ENCODE measurements around the gene PALLD. TPM values are rescaled to one million over a fixed set of nuclear protein-coding genes. Genes with fewer than 3 reads are reported as not detected.

PALLD gene
- total RNA-seq, 1 donor from 2014 or later: 204 TPM

DNA sequence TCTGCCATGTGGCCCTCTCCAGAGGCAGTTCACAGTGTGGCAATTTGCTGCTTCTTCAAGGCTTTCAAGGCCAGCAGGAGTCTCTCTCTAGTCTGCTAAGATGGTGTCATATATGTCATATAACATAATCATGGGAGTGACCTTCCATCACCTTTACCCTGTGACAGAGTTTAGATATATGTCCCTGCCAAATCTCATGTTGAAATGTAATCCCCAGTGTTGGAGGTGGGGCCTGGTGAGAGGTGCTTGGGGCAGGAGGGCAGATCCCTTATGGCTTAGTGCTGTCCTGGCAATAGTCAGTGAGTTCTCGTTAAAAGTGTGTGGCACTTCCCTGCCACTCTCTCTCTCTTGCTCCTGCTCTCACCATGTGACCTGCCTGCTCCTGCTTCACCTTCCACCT, 252.0 kb downstream of the PALLD start:
- H3K27me3 ChIP-seq: no peaks in the 10 kb centered on the region
- DNase-seq (ENCODE audit: low spot score in 2 of 2): no peak
- intact Hi-C loops (cut with DNase I): no loop called here
- TF ChIP-seq, protein P1, sequence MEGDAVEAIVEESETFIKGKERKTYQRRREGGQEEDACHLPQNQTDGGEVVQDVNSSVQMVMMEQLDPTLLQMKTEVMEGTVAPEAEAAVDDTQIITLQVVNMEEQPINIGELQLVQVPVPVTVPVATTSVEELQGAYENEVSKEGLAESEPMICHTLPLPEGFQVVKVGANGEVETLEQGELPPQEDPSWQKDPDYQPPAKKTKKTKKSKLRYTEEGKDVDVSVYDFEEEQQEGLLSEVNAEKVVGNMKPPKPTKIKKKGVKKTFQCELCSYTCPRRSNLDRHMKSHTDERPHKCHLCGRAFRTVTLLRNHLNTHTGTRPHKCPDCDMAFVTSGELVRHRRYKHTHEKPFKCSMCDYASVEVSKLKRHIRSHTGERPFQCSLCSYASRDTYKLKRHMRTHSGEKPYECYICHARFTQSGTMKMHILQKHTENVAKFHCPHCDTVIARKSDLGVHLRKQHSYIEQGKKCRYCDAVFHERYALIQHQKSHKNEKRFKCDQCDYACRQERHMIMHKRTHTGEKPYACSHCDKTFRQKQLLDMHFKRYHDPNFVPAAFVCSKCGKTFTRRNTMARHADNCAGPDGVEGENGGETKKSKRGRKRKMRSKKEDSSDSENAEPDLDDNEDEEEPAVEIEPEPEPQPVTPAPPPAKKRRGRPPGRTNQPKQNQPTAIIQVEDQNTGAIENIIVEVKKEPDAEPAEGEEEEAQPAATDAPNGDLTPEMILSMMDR (IDR thresholded peaks at IDR 0.05): no peak
- H3K9me3 ChIP-seq: no peaks in the 10 kb centered on the region
- no peaks in the 10 kb centered on the region for H3K36me3 ChIP-seq
- no peak overlapping the region for H3K4me3 ChIP-seq
- no peaks in the 10 kb centered on the region for H3K4me1 ChIP-seq
- H3K27ac ChIP-seq: no peak overlapping the region

DNA sequence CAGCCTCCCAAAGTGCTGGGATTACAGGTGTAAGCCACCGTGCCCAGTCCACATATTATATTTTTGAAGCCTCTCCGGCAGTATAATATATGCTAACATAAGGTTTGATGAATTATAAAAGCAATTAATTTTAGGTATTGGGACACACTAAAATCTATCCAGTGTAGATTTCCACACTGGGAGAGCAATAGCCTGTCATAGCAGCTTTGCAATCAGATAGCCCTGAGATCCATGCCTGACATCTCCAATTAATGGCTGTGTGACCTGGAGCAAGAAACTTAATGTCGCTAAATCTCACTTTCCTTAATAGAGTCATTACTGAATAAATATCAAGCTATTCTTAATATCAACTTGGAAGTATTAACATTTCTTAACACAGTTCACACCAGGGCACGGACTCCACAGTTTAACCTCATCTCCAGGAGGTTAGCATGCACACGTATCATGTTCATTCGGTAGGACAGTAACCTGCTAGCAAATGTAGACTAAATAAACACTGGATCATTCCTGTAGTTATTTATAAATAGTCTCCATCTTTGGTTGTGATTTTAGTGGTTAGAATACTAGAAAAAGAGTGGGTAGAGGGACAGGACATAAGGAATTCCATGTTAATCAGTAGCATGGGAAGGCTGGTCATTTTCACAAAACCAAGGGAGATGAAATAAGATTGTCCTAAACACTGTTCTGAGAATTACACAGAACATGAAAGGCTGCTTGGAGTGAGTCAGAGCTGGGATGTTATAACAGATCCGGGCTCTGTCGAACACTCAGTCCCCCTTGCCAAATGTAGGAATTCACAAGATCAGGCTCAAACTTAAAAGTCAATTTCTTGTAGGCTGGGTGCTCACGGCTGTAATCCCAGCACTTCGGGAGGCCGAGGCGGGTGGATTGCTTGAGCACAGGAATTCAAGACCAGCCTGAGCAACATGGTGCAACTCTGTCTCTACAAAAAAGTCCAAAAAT, 254.7 kb downstream of the PALLD start:
- no peaks in the 10 kb centered on the region for H3K27me3 ChIP-seq
- DNase-seq (ENCODE audit: low spot score in 2 of 2): no peak
- H3K36me3 ChIP-seq: no peaks in the 10 kb centered on the region
- TF ChIP-seq, protein P1 (IDR thresholded peaks at IDR 0.05): no peak
- H3K4me3 ChIP-seq: no peak overlapping the region
- no peaks in the 10 kb centered on the region for H3K4me1 ChIP-seq
- intact Hi-C loops (cut with DNase I): no loop called here
- no peaks in the 10 kb centered on the region for H3K9me3 ChIP-seq
- no peak overlapping the region for H3K27ac ChIP-seq

DNA sequence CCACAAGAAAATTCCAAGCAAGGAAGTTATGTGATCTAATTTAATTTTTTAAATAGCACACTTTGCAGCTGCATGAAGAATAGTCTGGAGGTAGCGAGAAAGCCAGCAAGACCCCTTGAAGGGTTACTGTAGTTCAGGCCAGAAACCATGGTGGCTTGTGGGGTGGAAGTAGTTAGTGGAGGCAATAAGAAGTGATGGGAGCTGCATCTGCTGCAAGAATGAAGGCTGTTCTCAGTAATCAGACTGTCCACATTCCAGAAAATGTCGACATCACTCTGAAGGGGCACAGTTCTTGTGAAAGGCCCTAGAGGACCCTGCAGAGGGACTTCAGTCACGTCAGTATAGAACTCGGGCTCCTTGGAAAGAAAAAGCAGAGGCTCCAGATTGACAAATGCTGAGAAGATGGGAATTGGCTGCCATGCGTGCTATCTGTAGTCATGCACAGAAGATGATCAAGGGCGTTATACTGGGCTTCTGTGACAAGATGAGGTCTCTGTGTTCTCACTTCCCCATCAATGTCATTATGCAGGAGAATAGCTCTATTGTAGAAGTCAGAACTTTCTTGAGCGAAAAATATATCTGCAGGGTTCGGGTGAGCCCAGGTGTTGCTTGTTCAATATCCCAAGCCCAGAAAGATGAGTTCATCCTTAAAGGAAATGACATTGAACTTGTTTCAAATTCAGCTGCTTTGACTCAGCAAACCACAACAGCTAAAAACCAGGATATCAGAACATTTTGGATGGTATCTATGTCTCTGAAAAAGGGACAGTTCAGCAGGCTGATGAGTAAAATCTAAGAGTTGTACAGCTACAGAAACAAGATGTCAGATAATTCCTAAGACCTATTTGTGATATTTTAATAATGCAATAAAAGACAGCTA, 259.0 kb downstream of the PALLD start:
- TF ChIP-seq, protein P1 (IDR thresholded peaks at IDR 0.05): no peak
- H3K4me3 ChIP-seq: no peak overlapping the region
- intact Hi-C loops (cut with DNase I): no loop called here
- no peak for DNase-seq (ENCODE audit: low spot score in 2 of 2)
- H3K9me3 ChIP-seq: no peaks in the 10 kb centered on the region
- no peaks in the 10 kb centered on the region for H3K4me1 ChIP-seq
- no peak overlapping the region for H3K27ac ChIP-seq
- H3K27me3 ChIP-seq: no peaks in the 10 kb centered on the region
- no peaks in the 10 kb centered on the region for H3K36me3 ChIP-seq

DNA sequence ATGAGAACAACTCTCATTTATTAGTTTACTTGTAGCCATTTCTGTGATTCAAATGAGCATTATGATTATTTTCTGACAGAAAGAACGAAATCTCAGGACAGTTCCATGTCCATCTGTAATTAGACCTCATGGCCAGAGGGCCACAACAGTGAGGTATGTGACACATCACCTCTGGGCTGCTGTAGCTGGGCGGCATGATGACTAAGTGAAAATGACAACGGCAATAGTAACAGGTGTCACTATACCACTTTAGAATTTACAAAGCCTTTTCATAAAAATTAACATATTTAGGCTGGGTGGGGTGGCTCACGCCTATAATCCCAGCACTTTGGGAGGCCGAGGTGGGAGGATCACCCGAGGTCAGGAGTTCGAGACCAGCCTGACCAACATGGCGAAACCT, 260.6 kb downstream of the PALLD start:
- intact Hi-C loops (cut with DNase I): no loop called here
- peak overlapping the region in 1 of 2 donors; percentile 57 for H3K27ac ChIP-seq
- H3K27me3 ChIP-seq: no peaks in the 10 kb centered on the region
- no peaks in the 10 kb centered on the region for H3K36me3 ChIP-seq
- no peaks in the 10 kb centered on the region for H3K9me3 ChIP-seq
- TF ChIP-seq, protein P1 (IDR thresholded peaks at IDR 0.05): no peak
- H3K4me1 ChIP-seq: no peaks in the 10 kb centered on the region
- H3K4me3 ChIP-seq: no peak overlapping the region
- no peak for DNase-seq (ENCODE audit: low spot score in 2 of 2)

DNA sequence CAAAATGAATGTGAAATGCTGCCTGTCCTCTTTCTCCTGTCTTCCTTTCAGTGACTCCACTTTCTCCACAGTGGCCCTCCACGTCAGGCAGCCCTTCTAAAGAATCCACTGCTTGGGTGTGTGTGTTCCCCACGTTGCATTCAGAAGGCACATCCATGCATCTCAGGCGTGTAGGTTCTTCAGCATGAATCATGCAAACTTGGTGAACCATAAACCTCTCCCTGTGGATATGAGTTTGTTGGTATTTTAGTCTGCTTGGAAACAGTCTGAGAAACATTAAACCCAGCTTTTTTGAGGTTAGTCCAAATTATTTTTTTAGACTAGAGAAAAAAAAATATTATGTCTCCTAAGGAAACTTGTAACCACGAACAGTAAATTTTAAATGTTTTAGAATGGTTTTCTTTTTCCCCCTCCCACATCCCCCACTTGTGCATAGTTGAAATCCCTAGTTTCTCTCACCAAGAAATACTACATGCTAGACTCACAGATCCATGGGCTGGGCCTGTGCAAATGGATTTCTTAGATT, 261.6 kb downstream of the PALLD start:
- Histone ChIP-seq H3K36me3 (no peaks in the 10 kb centered on the region), H3K4me1 (no peaks in the 10 kb centered on the region), H3K27me3 (no peaks in the 10 kb centered on the region), H3K27ac (peak overlapping the region; percentile 47 to 57), H3K4me3 (no peak overlapping the region), H3K9me3 (no peaks in the 10 kb centered on the region)
- peak in 1 of 2 donors; percentile 70 for DNase-seq (ENCODE audit: low spot score in 2 of 2)
- intact Hi-C loops (cut with DNase I): no loop called here
- TF ChIP-seq, protein P1 (IDR thresholded peaks at IDR 0.05): no peak
